ENCODE data around the gene GNAS-AS1. TPM values are rescaled to one million over a fixed set of nuclear protein-coding genes. Genes with fewer than 3 reads are reported as not detected.
A peak's percentile ranks its signal among the peaks of the same experiment; 100 is the strongest.

The GNAS-AS1 gene
- total RNA-seq, 1 experiment from 2014 or later = 0.11 TPM

- Histone ChIP-seq H3K27me3 (ENCODE audit: low read length) (peaks cover 87% of the 10 kb centered on the region), H3K9ac (ENCODE audit: low read length) (no peak overlapping the region), H3K9me2 (replicated peaks; ENCODE audit: low read length) (no peaks in the 10 kb centered on the region), H3K4me3 (ENCODE audit: low read length) (no peak overlapping the region), H2AFZ (ENCODE audit: low read length) (no peak overlapping the region), H4K20me1 (ENCODE audit: low read length) (no peaks in the 10 kb centered on the region), H3K4me1 (ENCODE audit: insufficient read depth, low read length) (no peaks in the 10 kb centered on the region), H3K9me3 (ENCODE audit: low read length) (no peaks in the 10 kb centered on the region), H3K4me2 (ENCODE audit: low read length) (no peak overlapping the region), H3F3A (ENCODE audit: low read length, unreplicated experiment) (no peaks in the 10 kb centered on the region), H3K79me2 (ENCODE audit: low read length) (no peaks in the 10 kb centered on the region), H3K27ac (ENCODE audit: low read length) (no peak overlapping the region), H3K36me3 (ENCODE audit: low read depth, low read length) (no peaks in the 10 kb centered on the region)
- ATAC-seq (peak; percentile 22; the same call in 1 of the 2 replicates), DNase-seq (peak; percentile 62)
- ChIA-PET CTCF (no interaction called here), POLR2A (ENCODE audit: unreplicated experiment) (no interaction called here)
- intact Hi-C loops (cut with micrococcal nuclease) = no loop called here
- BruUV-seq (replicated peaks) = no TSS peak
- TF ChIP-seq CTCF (conservative IDR thresholded peaks at IDR 0.05; ENCODE audit: low read depth, low read length) = no peak
- TF ChIP-seq EZH2 (IDR thresholded peaks at IDR 0.05; ENCODE audit: low read length, unreplicated experiment) = no peak
- no peak for TF ChIP-seq EZH2phosphoT487 (IDR thresholded peaks at IDR 0.05; ENCODE audit: borderline replicate concordance, low read length)
Observed at GRCh38 chr20:58790454-58790853, 60.2 kb downstream of the GNAS-AS1 start.

- TF ChIP-seq CTCF (conservative IDR thresholded peaks at IDR 0.05; ENCODE audit: low read depth, low read length) (no peak), EZH2 (IDR thresholded peaks at IDR 0.05; ENCODE audit: low read length, unreplicated experiment) (no peak), EZH2phosphoT487 (IDR thresholded peaks at IDR 0.05; ENCODE audit: borderline replicate concordance, low read length) (no peak)
- H3K27ac ChIP-seq (ENCODE audit: low read length) = no peak overlapping the region
- POLR2A ChIA-PET (ENCODE audit: unreplicated experiment) = no interaction called here
- H3K4me2 ChIP-seq (ENCODE audit: low read length) = no peak overlapping the region
- no peaks in the 10 kb centered on the region for H3K9me3 ChIP-seq (ENCODE audit: low read length)
- peaks cover 87% of the 10 kb centered on the region for H3K27me3 ChIP-seq (ENCODE audit: low read length)
- H3K36me3 ChIP-seq (ENCODE audit: low read depth, low read length) = no peaks in the 10 kb centered on the region
- DNase-seq (no peak), ATAC-seq (no peak)
- no peak overlapping the region for H3K4me3 ChIP-seq (ENCODE audit: low read length)
- intact Hi-C loops (cut with micrococcal nuclease) = no loop called here
- H3K9me2 ChIP-seq (replicated peaks; ENCODE audit: low read length) = no peaks in the 10 kb centered on the region
- no peak overlapping the region for H2AFZ ChIP-seq (ENCODE audit: low read length)
- CTCF ChIA-PET = no interaction called here
- H4K20me1 ChIP-seq (ENCODE audit: low read length) = no peaks in the 10 kb centered on the region
- no TSS peak for BruUV-seq (replicated peaks)
- H3K4me1 ChIP-seq (ENCODE audit: insufficient read depth, low read length) = no peaks in the 10 kb centered on the region
- no peak overlapping the region for H3K9ac ChIP-seq (ENCODE audit: low read length)
- no peaks in the 10 kb centered on the region for H3F3A ChIP-seq (ENCODE audit: low read length, unreplicated experiment)
- H3K79me2 ChIP-seq (ENCODE audit: low read length) = no peaks in the 10 kb centered on the region
Observed at GRCh38 chr20:58788896-58789544, 61.7 kb downstream of the GNAS-AS1 start.

- Histone ChIP-seq H3K4me2 (ENCODE audit: low read length) (no peak overlapping the region), H3K4me1 (ENCODE audit: insufficient read depth, low read length) (no peaks in the 10 kb centered on the region), H3K9me3 (ENCODE audit: low read length) (no peaks in the 10 kb centered on the region), H2AFZ (ENCODE audit: low read length) (no peak overlapping the region), H3K27ac (ENCODE audit: low read length) (no peak overlapping the region), H3K9me2 (replicated peaks; ENCODE audit: low read length) (no peaks in the 10 kb centered on the region), H4K20me1 (ENCODE audit: low read length) (no peaks in the 10 kb centered on the region), H3K36me3 (ENCODE audit: low read depth, low read length) (no peaks in the 10 kb centered on the region), H3K27me3 (ENCODE audit: low read length) (peaks cover 89% of the 10 kb centered on the region), H3K79me2 (ENCODE audit: low read length) (no peaks in the 10 kb centered on the region), H3K4me3 (ENCODE audit: low read length) (no peak overlapping the region), H3F3A (ENCODE audit: low read length, unreplicated experiment) (no peaks in the 10 kb centered on the region), H3K9ac (ENCODE audit: low read length) (no peak overlapping the region)
- intact Hi-C loops (cut with micrococcal nuclease) = no loop called here
- ChIA-PET CTCF (no interaction called here), POLR2A (ENCODE audit: unreplicated experiment) (no interaction called here)
- no TSS peak for BruUV-seq (replicated peaks)
- ATAC-seq (no peak), DNase-seq (no peak)
- TF ChIP-seq EZH2phosphoT487 (IDR thresholded peaks at IDR 0.05; ENCODE audit: borderline replicate concordance, low read length) = no peak
- no peak for TF ChIP-seq EZH2 (IDR thresholded peaks at IDR 0.05; ENCODE audit: low read length, unreplicated experiment)
- no peak for TF ChIP-seq CTCF (conservative IDR thresholded peaks at IDR 0.05; ENCODE audit: low read depth, low read length)
Observed at GRCh38 chr20:58787211-58788005, 63.3 kb downstream of the GNAS-AS1 start.
